HG02588 (cell line): ENCODE measurements around the gene ANGPTL4.
"Not testable (repeated sequence)": the region's sequence is repeated elsewhere in the genome, so short reads cannot be mapped to it uniquely, and the experiment has no call there.

Experiments used
- ATAC-seq: cut with Tn5 transposase; IDR thresholded peaks from one replicate; pipeline ENCODE4 v1.9.1; 2021; ENCODE audit warnings: mild to moderate bottlenecking, moderate library complexity; ENCODE audit not compliant: unreplicated experiment

ANGPTL4 gene

GRCh38 chr19:8360196-8360595, 3.8 kb upstream of the ANGPTL4 start:
- no peak for ATAC-seq

- no peak for ATAC-seq
These were observed 1.8 kb upstream of the ANGPTL4 start for GRCh38 chr19:8361921-8362793.

GRCh38 chr19:8366121-8366581, 2.2 kb downstream of the ANGPTL4 start:
- ATAC-seq = no peak

- ATAC-seq = no peak
These were observed 3.0 kb downstream of the ANGPTL4 start for GRCh38 chr19:8366961-8367326.

GRCh38 chr19:8367327-8368001, 3.5 kb downstream of the ANGPTL4 start:
- ATAC-seq = no peak

- no peak for ATAC-seq
These were observed 6.4 kb downstream of the ANGPTL4 start for GRCh38 chr19:8370176-8371010.

- no peak for ATAC-seq
These were observed 7.3 kb downstream of the ANGPTL4 start for GRCh38 chr19:8371011-8371804.

- ATAC-seq = no peak
These were observed 10.2 kb downstream of the ANGPTL4 start for GRCh38 chr19:8373867-8374813.

- ATAC-seq = not testable (repeated sequence)
These were observed 11.8 kb downstream of the ANGPTL4 start for GRCh38 chr19:8375766-8376165.

GRCh38 chr19:8376373-8376974, 12.5 kb downstream of the ANGPTL4 start:
- not testable (repeated sequence) for ATAC-seq

GRCh38 chr19:8377598-8377997, 13.6 kb downstream of the ANGPTL4 start:
- no peak for ATAC-seq

GRCh38 chr19:8379156-8379891, 15.4 kb downstream of the ANGPTL4 start:
- ATAC-seq = not testable (repeated sequence)

- not testable (repeated sequence) for ATAC-seq
These were observed 20.6 kb downstream of the ANGPTL4 start for GRCh38 chr19:8384569-8384968.

- ATAC-seq = not testable (repeated sequence)
These were observed 21.1 kb downstream of the ANGPTL4 start for GRCh38 chr19:8385103-8385502.

GRCh38 chr19:8385566-8385965, 21.6 kb downstream of the ANGPTL4 start:
- ATAC-seq = not testable (repeated sequence)

GRCh38 chr19:8386419-8386818, 22.5 kb downstream of the ANGPTL4 start:
- not testable (repeated sequence) for ATAC-seq

GRCh38 chr19:8386990-8387389, 23.0 kb downstream of the ANGPTL4 start:
- ATAC-seq = no peak
